GM12864 (cell line): ENCODE data around the gene HPCAL4.

Experiments used
- DNase-seq: peaks from one replicate; pipeline ENCODE4 v3.0.0-alpha.2; 2011; ENCODE audit warnings: low read depth
- H3K4me3 ChIP-seq: 2 replicates; pipeline ENCODE4 v1.5.1; 2011; ENCODE audit warnings: mild to moderate bottlenecking, low read depth, low read length, control low read depth
- CTCF ChIP-seq: IDR thresholded peaks from 2 replicates; pipeline ENCODE4 v1.5.1; 2011; ENCODE audit warnings: low read depth, mild to moderate bottlenecking, moderate library complexity, low read length, control low read depth, inconsistent platforms; ENCODE audit errors: missing control alignments

Gene HPCAL4

DNA sequence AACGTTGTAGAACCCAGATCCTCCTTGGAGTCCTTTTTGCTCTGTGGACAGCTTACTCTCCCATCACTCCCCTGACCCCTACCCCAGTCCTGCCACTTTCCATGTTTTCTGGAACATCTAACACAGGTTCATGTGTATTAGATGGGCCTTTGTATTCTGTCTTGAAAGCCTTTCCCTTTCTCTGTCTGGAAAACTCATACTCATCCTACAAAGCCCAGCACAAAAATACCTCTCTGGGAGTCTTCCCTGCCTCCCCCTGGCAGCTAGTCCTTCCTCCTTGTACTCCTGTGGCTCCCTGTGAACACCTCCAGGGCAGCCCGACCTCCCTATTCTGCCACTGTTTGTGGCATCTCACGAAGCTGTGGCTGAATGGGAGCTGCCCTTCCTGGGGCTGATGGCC lies 44.0 kb downstream of the HPCAL4 start:
- no peak for DNase-seq
- TF ChIP-seq CTCF = no peak
- H3K4me3 ChIP-seq = no peak overlapping the region

- no peak for TF ChIP-seq CTCF
- no peak for DNase-seq
- H3K4me3 ChIP-seq = no peak overlapping the region
Measured at GRCh38 chr1:39646232-39647081, 44.8 kb downstream of the HPCAL4 start.

DNA sequence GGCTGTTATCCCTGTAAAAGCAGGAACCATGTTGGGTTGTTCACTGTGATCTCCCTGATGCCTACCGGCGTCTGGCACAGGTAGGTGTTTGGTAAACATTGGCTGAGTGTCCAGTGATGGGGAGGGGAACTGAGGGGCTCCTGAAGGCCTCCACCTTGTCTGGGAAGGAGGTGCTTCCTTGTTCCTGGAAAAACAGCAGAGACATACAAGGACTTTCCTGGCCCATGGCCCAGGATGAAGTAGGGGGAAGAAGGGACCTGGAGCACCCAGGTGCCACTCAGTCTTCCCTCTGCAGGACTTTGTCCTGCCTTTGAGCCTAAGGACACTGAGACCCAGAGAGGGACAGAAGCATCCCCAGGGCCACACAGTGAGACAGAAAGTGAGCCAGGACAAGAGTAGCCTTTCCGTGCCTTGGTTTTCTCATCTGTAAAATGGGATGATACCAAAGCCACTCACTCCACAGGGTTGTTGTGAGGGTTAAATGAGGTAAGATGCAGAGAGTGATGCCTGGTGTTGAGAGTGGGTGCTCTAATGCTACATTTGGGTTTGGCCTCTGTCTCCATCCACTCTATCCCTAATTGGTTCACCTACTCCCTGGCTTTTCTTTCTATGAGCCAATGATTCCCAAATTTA lies 45.7 kb downstream of the HPCAL4 start:
- H3K4me3 ChIP-seq = no peak overlapping the region
- no peak for TF ChIP-seq CTCF
- DNase-seq = no peak

GRCh38 chr1:39643705-39644104 lies 47.5 kb downstream of the HPCAL4 start:
- TF ChIP-seq CTCF = no peak
- H3K4me3 ChIP-seq = no peak overlapping the region
- no peak for DNase-seq

- no peak overlapping the region for H3K4me3 ChIP-seq
- DNase-seq = no peak
- no peak for TF ChIP-seq CTCF
Measured at GRCh38 chr1:39642796-39643195, 48.4 kb downstream of the HPCAL4 start.

- no peak for TF ChIP-seq CTCF
- no peak overlapping the region for H3K4me3 ChIP-seq
- DNase-seq = no peak
Measured at GRCh38 chr1:39640861-39641260, 50.4 kb downstream of the HPCAL4 start.
